Fibroblast of the aortic adventitia (primary cell): ENCODE results near the gene RELL1. TPM values are rescaled to one million over a fixed set of nuclear protein-coding genes. Genes with fewer than 3 reads are reported as not detected.
"Not testable (repeated sequence)": the region's sequence is repeated elsewhere in the genome, so short reads cannot be mapped to it uniquely, and the experiment has no call there.

Experiments
- DNase-seq: peaks from one replicate; pipeline ENCODE4 v3.0.0-alpha.2; 2010; ENCODE audit warnings: low read depth
- H3K4me3 ChIP-seq: 2 replicates; pipeline ENCODE4 v1.5.1; 2011; ENCODE audit warnings: low read depth, mild to moderate bottlenecking, control low read depth, low read length, moderate library complexity
- total RNA-seq: library from RNA; depleted of rRNA; stranded (reverse); fragments of >200 nt; gene quantifications from 2 replicates; pipeline ENCODE4 v1.2.3, GENCODE V29; 2012; ENCODE audit warnings: low replicate concordance
- TF ChIP-seq, protein P1 (sequence below): IDR thresholded peaks from 2 replicates; pipeline ENCODE4 v1.5.1; 2011; ENCODE audit warnings: mild to moderate bottlenecking, low read length, control low read depth, inconsistent platforms; ENCODE audit not compliant: insufficient read depth

The RELL1 gene
- total RNA-seq, 1 donor = 65.7 TPM

DNA sequence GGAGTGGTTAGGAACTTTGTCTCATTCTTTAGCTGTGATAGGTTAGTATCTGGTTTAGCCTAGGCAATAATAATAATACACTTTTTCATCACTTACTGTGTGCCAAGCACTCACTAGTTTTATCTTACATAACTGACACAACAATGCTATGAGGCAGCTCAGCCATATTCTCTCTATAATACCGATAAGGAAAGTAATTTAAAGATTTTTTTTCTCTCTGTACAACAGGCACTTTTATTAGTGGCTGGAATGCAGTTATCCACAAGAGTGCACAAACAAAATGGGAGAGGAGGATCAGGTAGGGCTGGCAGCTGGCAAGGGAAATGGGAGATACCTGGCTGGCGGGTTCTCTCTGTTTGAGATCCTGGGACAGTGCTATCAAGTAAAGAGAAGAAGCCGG is 7.6 kb downstream of the RELL1 start:
- TF ChIP-seq, protein P1, sequence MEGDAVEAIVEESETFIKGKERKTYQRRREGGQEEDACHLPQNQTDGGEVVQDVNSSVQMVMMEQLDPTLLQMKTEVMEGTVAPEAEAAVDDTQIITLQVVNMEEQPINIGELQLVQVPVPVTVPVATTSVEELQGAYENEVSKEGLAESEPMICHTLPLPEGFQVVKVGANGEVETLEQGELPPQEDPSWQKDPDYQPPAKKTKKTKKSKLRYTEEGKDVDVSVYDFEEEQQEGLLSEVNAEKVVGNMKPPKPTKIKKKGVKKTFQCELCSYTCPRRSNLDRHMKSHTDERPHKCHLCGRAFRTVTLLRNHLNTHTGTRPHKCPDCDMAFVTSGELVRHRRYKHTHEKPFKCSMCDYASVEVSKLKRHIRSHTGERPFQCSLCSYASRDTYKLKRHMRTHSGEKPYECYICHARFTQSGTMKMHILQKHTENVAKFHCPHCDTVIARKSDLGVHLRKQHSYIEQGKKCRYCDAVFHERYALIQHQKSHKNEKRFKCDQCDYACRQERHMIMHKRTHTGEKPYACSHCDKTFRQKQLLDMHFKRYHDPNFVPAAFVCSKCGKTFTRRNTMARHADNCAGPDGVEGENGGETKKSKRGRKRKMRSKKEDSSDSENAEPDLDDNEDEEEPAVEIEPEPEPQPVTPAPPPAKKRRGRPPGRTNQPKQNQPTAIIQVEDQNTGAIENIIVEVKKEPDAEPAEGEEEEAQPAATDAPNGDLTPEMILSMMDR = no peak
- peak; percentile 59 for DNase-seq
- H3K4me3 ChIP-seq = no peak overlapping the region

DNA sequence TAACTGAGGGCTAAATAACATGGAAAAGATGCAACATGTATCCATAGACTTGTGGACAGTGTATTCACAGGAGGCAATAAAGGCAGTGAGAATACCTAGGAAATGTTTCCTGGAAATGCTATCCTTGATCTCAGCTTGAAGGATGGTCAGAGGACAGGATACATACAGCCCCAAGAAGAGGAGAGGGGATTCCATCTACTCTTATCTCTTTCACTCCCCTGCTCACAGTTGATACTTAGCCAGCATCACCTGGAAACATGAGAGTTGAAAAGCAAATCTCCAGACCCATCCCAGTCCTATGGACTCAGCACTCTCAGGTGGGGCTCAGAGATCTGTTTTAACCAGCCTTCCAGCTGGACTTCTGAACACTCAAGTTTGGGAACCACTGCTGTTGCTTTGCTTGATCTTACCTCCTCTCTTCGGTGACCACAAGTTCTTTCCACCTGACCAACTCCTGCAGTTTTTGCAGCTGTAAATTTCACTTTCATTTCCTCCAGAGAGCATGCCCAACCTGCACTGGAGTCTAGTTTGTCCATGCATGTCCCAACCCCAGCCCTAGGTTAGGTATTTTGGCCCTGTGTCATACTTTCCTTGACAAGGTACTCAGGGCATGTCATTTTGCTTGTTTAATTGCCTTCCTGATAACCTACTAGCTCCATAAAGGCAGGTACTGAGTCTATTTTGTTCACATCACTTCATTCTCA is 10.4 kb downstream of the RELL1 start:
- H3K4me3 ChIP-seq = no peak overlapping the region
- no peak for DNase-seq
- TF ChIP-seq, protein P1 = no peak

DNA sequence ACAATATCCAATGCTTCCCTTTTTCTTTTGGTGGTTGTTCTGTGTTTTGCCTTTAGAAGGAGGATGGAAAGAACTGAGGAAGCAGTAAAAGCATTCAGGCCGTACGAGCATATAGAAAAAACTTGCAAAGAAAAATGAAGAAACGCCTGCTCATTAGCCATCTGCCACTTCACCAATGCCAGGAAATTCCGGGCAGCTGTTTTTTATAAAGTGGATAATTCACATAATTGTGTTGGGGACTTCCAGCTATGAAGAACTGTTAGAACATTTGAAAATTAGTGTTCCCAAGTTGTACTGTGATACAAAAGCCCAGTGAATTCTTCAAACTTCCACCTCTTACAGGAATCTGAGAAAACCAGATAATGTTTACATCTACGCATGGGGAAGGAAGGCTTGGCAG is 11.7 kb downstream of the RELL1 start:
- TF ChIP-seq, protein P1 = no peak
- no peak for DNase-seq
- no peak overlapping the region for H3K4me3 ChIP-seq

DNA sequence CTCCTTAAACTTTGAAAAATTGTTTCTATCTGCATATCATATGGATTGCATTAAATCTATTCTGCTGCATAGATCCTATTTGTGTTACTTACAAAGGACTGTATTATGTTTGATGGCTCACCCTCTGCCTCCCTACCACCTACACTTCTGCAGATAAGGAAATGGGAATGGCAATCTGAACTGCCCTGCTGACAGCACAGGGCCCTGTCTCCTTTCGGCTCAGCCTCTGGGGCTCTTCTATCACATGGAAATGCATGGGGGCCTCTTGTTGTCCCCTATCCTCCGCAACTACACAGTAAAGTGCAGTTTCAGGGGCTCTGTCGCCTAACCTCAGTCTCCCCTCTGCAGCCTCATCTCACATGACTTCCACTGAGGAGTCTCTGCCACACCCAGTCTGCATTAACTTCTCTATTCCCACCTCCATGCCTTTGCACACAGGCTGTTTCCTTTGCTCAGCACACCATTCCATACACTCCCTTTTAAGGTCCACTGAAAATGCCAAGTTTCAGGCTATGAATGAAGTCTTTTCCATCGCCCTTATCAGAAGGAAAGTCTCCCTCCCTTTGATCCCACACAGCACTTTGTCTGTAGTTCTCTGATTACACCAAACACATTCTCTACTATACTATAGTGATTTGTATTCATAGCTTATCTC is 12.5 kb downstream of the RELL1 start:
- no peak overlapping the region for H3K4me3 ChIP-seq
- TF ChIP-seq, protein P1 = no peak

DNA sequence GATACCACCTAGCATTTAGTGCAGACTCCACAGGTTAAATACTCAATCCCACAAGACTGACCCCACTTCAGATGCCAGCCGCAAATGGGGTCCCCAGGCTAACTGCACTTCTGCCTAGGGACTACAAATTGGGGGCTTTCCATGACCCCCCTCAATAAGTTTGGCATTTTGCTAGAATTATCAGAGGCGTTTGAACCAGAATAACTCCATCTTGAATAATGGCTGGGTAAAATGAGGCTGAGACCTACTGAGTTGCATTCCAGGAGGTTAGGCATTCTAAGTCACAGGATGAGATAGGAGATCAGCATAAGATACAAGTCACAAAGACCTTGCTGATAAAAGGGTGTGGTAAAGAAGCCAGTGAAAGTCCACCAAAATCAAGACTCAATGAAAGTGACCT is 15.1 kb downstream of the RELL1 start:
- no peak overlapping the region for H3K4me3 ChIP-seq
- TF ChIP-seq, protein P1 = no peak
- no peak for DNase-seq

More for the DNA sequence above, 12.5 kb downstream of the RELL1 start:
- no peak for DNase-seq

DNA sequence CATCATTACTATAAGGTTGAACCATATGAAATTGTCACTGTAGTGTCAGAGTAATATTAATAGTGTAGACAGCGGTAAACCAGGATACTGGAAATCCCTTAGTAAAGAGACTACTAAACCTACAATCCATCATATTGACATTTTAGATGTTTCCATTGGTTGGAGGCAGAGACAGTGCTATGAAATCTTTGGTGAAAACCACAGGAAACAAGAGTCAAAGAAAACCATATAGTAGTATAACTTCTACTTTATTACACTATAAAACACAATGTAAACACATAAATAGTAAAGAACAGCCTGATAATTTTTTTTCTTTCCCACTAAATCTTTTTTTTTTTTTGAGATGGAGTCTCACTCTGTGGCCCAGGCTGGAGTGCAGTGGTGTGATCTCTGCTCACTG is 15.9 kb downstream of the RELL1 start:
- TF ChIP-seq, protein P1 = no peak
- DNase-seq = no peak
- no peak overlapping the region for H3K4me3 ChIP-seq

DNA sequence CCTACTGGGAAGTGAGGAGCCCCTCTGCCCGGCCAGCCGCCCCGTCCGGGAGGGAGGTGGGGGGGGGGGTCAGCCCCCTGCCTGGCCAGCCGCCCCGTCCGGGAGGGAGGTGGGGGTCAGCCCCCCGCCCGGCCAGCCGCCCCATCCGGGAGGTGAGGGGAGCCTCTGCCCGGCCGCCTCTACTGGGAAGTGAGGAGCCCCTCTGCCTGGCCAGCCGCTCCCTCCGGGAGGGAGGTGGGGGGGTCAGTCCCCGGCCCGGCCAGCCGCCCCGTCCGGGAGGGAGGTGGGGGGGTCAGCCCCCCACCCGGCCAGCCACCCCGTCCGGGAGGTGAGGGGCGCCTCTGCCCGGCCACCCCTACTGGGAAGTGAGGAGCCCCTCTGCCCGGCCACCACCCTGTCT is 17.1 kb downstream of the RELL1 start:
- H3K4me3 ChIP-seq, DNase-seq: not testable (repeated sequence)
